HCT116 (cell line): Measurements from ENCODE around the gene OPCML. TPM values are rescaled to one million over a fixed set of nuclear protein-coding genes. Genes with fewer than 3 reads are reported as not detected.

Experiments
- ATAC-seq: fragments of 200-7000 bp; cut with Tn5 transposase; 2 replicates; pipeline ENCODE4 v1.9.1; 2020; ENCODE audit warnings: mild to moderate bottlenecking, moderate library complexity
- BruUV-seq: library from RNA; stranded (reverse); fragments of 400-500 nt; replicated peaks from 2 replicates; lab custom pipeline; 2021; lab: Mats Ljungman, UMichigan
- CTCF ChIA-PET: fragments of 300-600 bp; sonication (Branson Sonifier 250); formaldehyde crosslinking; loops from one replicate; lab custom pipeline; 2021; ENCODE audit warnings: antibody characterized with exemption; lab: Charles Lee
- POLR2A ChIA-PET: fragments of 300-600, 350-600 bp; sonication (Branson Sonifier 250); formaldehyde crosslinking; loops from one replicate; lab custom pipeline; 2021; ENCODE audit warnings: antibody characterized with exemption; lab: Charles Lee
- RAD21 ChIA-PET, 2 experiments: fragments of 300-600 bp; sonication (Branson Sonifier 250); formaldehyde crosslinking; loops; one replicate each; lab custom pipeline; 2023; ENCODE audit warnings: low total read pairs in 2 of 2; ENCODE audit not compliant: uncharacterized antibody in 2 of 2, unreplicated experiment in 2 of 2, low non-redundant PET in 1 of 2; lab: Charles Lee
- DNase-seq: peaks from one replicate; pipeline ENCODE4 v3.0.0-alpha.2; 2010; ENCODE audit warnings: low read depth, low spot score
- H2AFZ ChIP-seq: fragments of 200-600 bp; shearing (Covaris generic), sonication (generic); 2 replicates; pipeline ENCODE4 v1.6.1; 2017; ENCODE audit warnings: low read depth, mixed run types, mixed read lengths, antibody characterized with exemption, low read length; ENCODE audit not compliant: poor library complexity, severe bottlenecking
- H3K27ac ChIP-seq: 2 replicates; pipeline ENCODE4 v1.5.1; 2012; ENCODE audit warnings: low read depth, low read length
- H3K27me3 ChIP-seq: fragments of 200-600 bp; sonication (generic); 2 replicates; pipeline ENCODE4 v1.6.1; 2016; ENCODE audit warnings: mixed run types, low read length, mixed read lengths; ENCODE audit not compliant: insufficient read depth
- H3K36me3 ChIP-seq, 2 experiments: fragments of 200-500 bp in 1 of 2; fragments of 200-600 bp in 1 of 2; sonication (Bioruptor generic) in 1 of 2; sonication (generic) in 1 of 2; 2 replicates each; pipeline versions ENCODE4 v1.5.1 to v1.6.1; 2014 to 2016; ENCODE audit warnings: low read length in 2 of 2, inconsistent platforms in 1 of 2, mixed read lengths in 1 of 2, mixed run types in 1 of 2; ENCODE audit not compliant: insufficient read depth in 2 of 2, control insufficient read depth in 1 of 2
- H3K4me1 ChIP-seq, 2 experiments: fragments of 200-600 bp in 1 of 2; sonication (generic) in 1 of 2; 2 replicates each; pipeline versions ENCODE4 v1.5.1 to v1.6.1; 2012 to 2017; ENCODE audit warnings: low read length in 2 of 2, inconsistent platforms in 1 of 2, mild to moderate bottlenecking in 1 of 2, mixed read lengths in 1 of 2, mixed run types in 1 of 2, moderate library complexity in 1 of 2; ENCODE audit not compliant: insufficient read depth in 2 of 2, control insufficient read depth in 1 of 2
- H3K4me2 ChIP-seq: fragments of 200-600 bp; sonication (generic); 2 replicates; pipeline ENCODE4 v1.6.1; 2017; ENCODE audit warnings: mixed run types, low read length, mixed read lengths
- H3K4me3 ChIP-seq, 2 experiments: fragments of 200-600 bp in 1 of 2; sonication (generic) in 1 of 2; replicated peaks in 1 of 2; 2 replicates each; pipeline ENCODE4 v1.5.1; 2011 to 2016; ENCODE audit warnings: low read length in 2 of 2, control low read depth in 1 of 2, low read depth in 1 of 2, mild to moderate bottlenecking in 1 of 2, mixed read lengths in 1 of 2, mixed run types in 1 of 2
- H3K79me2 ChIP-seq: fragments of 200-600 bp; sonication (generic); 2 replicates; pipeline ENCODE4 v1.6.1; 2017; ENCODE audit warnings: mild to moderate bottlenecking, mixed run types, low read length, moderate library complexity, mixed read lengths; ENCODE audit not compliant: insufficient read depth
- H3K9ac ChIP-seq: fragments of 200-600 bp; sonication (generic); 2 replicates; pipeline ENCODE4 v1.6.1; 2016; ENCODE audit warnings: low read length, mixed read lengths
- H3K9me2 ChIP-seq: fragments of 200-600 bp; sonication (generic), shearing (Covaris generic); 2 replicates; pipeline ENCODE4 v1.6.1; 2017; ENCODE audit warnings: mixed run types, mild to moderate bottlenecking, moderate library complexity; ENCODE audit not compliant: insufficient read depth
- H3K9me3 ChIP-seq, 2 experiments: fragments of 200-500 bp in 1 of 2; fragments of 200-600 bp in 1 of 2; sonication (Bioruptor generic) in 1 of 2; sonication (generic) in 1 of 2; 2 replicates each; pipeline ENCODE4 v1.6.1; 2014 to 2017; ENCODE audit warnings: low read length in 2 of 2, mixed read lengths in 2 of 2, inconsistent platforms in 1 of 2, low read depth in 1 of 2, mild to moderate bottlenecking in 1 of 2, mixed run types in 1 of 2, moderate library complexity in 1 of 2; ENCODE audit not compliant: control insufficient read depth in 1 of 2, insufficient read depth in 1 of 2
- H4K20me1 ChIP-seq: fragments of 200-600 bp; sonication (generic), shearing (Covaris generic); 2 replicates; pipeline ENCODE4 v1.6.1; 2017; ENCODE audit warnings: mixed run types, mild to moderate bottlenecking, moderate library complexity; ENCODE audit not compliant: insufficient read depth
- CBX3 ChIP-seq: IDR thresholded peaks from 2 replicates; pipeline ENCODE4 v1.6.1; 2012; ENCODE audit warnings: low read depth
- CTCF ChIP-seq, 3 experiments: fragments of 200-600 bp in 1 of 3; sonication (generic) in 1 of 3; IDR thresholded peaks in 2 of 3; conservative IDR thresholded peaks in 1 of 3; 2 replicates each; pipeline ENCODE4 v1.5.1; 2012 to 2017; ENCODE audit warnings: low read depth in 2 of 3, low read length in 2 of 3, antibody characterized with exemption in 1 of 3, borderline replicate concordance in 1 of 3, control low read depth in 1 of 3, mild to moderate bottlenecking in 1 of 3, mixed read lengths in 1 of 3, mixed run types in 1 of 3, moderate library complexity in 1 of 3; ENCODE audit not compliant: insufficient read depth in 1 of 3
- EGR1 ChIP-seq: IDR thresholded peaks from 2 replicates; pipeline ENCODE4 v1.6.1; 2012; ENCODE audit warnings: low read depth
- FOSL1 ChIP-seq: IDR thresholded peaks from 2 replicates; pipeline ENCODE4 v1.6.1; 2012; ENCODE audit warnings: low read depth
- JUND ChIP-seq: IDR thresholded peaks from 2 replicates; pipeline ENCODE4 v1.6.1; 2012
- POLR2A ChIP-seq: IDR thresholded peaks from 2 replicates; pipeline ENCODE4 v1.7.0; 2011; ENCODE audit warnings: borderline replicate concordance; ENCODE audit not compliant: insufficient read depth, insufficient read length; ENCODE audit errors: extremely low read depth
- POLR2AphosphoS5 ChIP-seq: IDR thresholded peaks from 2 replicates; pipeline ENCODE4 v1.6.1; 2011; ENCODE audit warnings: mild to moderate bottlenecking, low read depth, low read length, moderate library complexity
- ZFX ChIP-seq: fragments of 450-650 bp; IDR thresholded peaks from 2 replicates; pipeline ENCODE4 v1.6.1; 2017
- intact Hi-C: fragments of 100-400 bp; cut with micrococcal nuclease; formaldehyde crosslinking; loops from 2 replicates; pipeline ENCODE4 v1.10.0; 2022
- total RNA-seq: library from RNA; stranded (reverse); gene quantifications from one replicate; pipeline ENCODE4 v1.2.1, GENCODE V29; 2021; ENCODE audit not compliant: unreplicated experiment
- TF ChIP-seq, protein P1 (sequence below): IDR thresholded peaks from 2 replicates; pipeline ENCODE4 v1.6.1; 2012

OPCML gene
- total RNA-seq, 1 experiment from 2014 or later = not detected

GRCh38 chr11:133082841-133083488 is 449.3 kb downstream of the OPCML start:
- Histone ChIP-seq H3K4me2 (no peak overlapping the region), H4K20me1 (no peaks in the 10 kb centered on the region), H3K9me2 (no peaks in the 10 kb centered on the region), H3K79me2 (no peaks in the 10 kb centered on the region), H3K36me3 (no peaks in the 10 kb centered on the region), H2AFZ (no peak overlapping the region), H3K27me3 (no peaks in the 10 kb centered on the region), H3K9me3 (peaks cover 0 to 3% of the 10 kb centered on the region in 2 experiments; a peak in 1 of 4 replicates), H3K4me3 (no peak overlapping the region), H3K9ac (no peak overlapping the region), H3K27ac (no peak overlapping the region), H3K4me1 (no peaks in the 10 kb centered on the region)
- RAD21 ChIA-PET = no interaction called here
- no peak for DNase-seq
- CTCF ChIA-PET = no interaction called here
- TF ChIP-seq EGR1 (no peak), CBX3 (no peak)
- BruUV-seq = no TSS peak
- intact Hi-C loops = no loop called here
- POLR2A ChIA-PET = no interaction called here
- ATAC-seq = peak; percentile 63

DNA sequence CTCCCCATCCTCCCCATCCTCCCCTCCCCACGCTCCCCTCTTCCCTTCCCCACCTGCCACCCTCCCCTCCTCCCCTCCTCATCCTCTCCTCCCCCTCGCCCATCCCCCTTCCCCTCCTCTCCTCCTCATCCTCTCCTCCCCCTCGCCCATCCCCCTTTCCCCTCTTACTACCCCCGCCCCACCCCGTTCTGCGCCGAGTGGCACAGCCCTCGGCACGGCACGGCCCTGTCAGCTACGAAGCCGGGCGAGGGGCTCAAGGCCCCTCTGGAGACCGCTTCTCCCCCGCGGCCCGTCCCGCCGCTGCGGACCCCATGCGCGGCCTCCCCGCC is 449.9 kb downstream of the OPCML start:
- CTCF ChIA-PET = no interaction called here
- Histone ChIP-seq H3K4me3 (no peak overlapping the region), H3K4me2 (no peak overlapping the region), H3K4me1 (no peaks in the 10 kb centered on the region), H3K9me2 (no peaks in the 10 kb centered on the region), H3K27me3 (no peaks in the 10 kb centered on the region), H3K9ac (no peak overlapping the region), H3K27ac (no peak overlapping the region), H4K20me1 (no peaks in the 10 kb centered on the region), H3K79me2 (no peaks in the 10 kb centered on the region), H2AFZ (no peak overlapping the region), H3K9me3 (peaks cover 0 to 3% of the 10 kb centered on the region in 2 experiments; a peak in 1 of 4 replicates), H3K36me3 (no peaks in the 10 kb centered on the region)
- no peak for TF ChIP-seq EGR1
- no peak for TF ChIP-seq ZFX
- TF ChIP-seq CTCF (IDR thresholded peaks at IDR 0.05 in 2 of 3, conservative IDR thresholded peaks at IDR 0.05 in 1 of 3; ENCODE audit: borderline replicate concordance in 1 of 3, insufficient read depth in 1 of 3, low read depth in 2 of 3, low read length in 2 of 3) = no peak
- no peak for TF ChIP-seq FOSL1
- TF ChIP-seq, protein P1, sequence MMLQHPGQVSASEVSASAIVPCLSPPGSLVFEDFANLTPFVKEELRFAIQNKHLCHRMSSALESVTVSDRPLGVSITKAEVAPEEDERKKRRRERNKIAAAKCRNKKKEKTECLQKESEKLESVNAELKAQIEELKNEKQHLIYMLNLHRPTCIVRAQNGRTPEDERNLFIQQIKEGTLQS = no peak
- no peak for TF ChIP-seq POLR2AphosphoS5
- no peak for TF ChIP-seq CBX3
- TF ChIP-seq JUND = no peak
- no peak for TF ChIP-seq POLR2A
- intact Hi-C loops = no loop called here
- BruUV-seq = no TSS peak
- ATAC-seq (no peak), DNase-seq (no peak)
- RAD21 ChIA-PET = no interaction called here
- POLR2A ChIA-PET = no interaction called here
